ENCODE results near the gene ACTA1. TPM values are rescaled to one million over a fixed set of nuclear protein-coding genes. Genes with fewer than 3 reads are reported as not detected.

Gene ACTA1
- total RNA-seq, 1 experiment from 2014 or later = not detected

DNA sequence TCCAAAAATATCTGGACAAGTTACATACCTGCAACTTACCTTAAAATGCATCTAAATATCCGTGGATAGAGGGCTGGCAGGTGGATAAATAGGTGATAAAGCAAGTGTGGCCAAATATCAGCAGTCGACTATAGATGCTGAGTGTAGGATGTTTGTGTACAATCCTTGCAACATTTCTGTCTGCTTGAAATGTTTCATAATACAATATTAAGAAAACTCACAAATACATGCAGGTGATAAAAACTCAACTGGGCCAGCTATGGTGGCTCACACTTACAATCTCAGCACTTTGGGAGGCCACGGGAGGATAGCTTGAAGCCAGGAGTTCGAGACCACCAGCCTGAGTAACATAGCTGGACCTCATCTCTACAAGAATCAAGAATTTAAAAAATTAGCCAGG lies 41.0 kb downstream of the ACTA1 start:
- no peak for TF ChIP-seq FOSL1 (IDR thresholded peaks at IDR 0.05; ENCODE audit: low read depth)
- TF ChIP-seq, protein P1, sequence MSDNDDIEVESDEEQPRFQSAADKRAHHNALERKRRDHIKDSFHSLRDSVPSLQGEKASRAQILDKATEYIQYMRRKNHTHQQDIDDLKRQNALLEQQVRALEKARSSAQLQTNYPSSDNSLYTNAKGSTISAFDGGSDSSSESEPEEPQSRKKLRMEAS (IDR thresholded peaks at IDR 0.05) = no peak
- TF ChIP-seq ZNF274 (IDR thresholded peaks at IDR 0.05; ENCODE audit: low read depth, low read length) = no peak
- no peak for TF ChIP-seq SIN3A (IDR thresholded peaks at IDR 0.05; ENCODE audit: low read depth)
- no peak for TF ChIP-seq POLR2AphosphoS5 (IDR thresholded peaks at IDR 0.05; ENCODE audit: low read depth, low read length)
- TF ChIP-seq EZH2 (IDR thresholded peaks at IDR 0.05) = no peak
- TF ChIP-seq EZH2phosphoT487 (IDR thresholded peaks at IDR 0.05; ENCODE audit: borderline replicate concordance) = no peak
- TF ChIP-seq SP1 (IDR thresholded peaks at IDR 0.05; ENCODE audit: low read depth) = no peak
- no peak for TF ChIP-seq ZFX (IDR thresholded peaks at IDR 0.05)
- no peak for TF ChIP-seq POLR2A (IDR thresholded peaks at IDR 0.05; ENCODE audit: borderline replicate concordance, extremely low read depth, insufficient read depth, insufficient read length)
- TF ChIP-seq, protein P2, sequence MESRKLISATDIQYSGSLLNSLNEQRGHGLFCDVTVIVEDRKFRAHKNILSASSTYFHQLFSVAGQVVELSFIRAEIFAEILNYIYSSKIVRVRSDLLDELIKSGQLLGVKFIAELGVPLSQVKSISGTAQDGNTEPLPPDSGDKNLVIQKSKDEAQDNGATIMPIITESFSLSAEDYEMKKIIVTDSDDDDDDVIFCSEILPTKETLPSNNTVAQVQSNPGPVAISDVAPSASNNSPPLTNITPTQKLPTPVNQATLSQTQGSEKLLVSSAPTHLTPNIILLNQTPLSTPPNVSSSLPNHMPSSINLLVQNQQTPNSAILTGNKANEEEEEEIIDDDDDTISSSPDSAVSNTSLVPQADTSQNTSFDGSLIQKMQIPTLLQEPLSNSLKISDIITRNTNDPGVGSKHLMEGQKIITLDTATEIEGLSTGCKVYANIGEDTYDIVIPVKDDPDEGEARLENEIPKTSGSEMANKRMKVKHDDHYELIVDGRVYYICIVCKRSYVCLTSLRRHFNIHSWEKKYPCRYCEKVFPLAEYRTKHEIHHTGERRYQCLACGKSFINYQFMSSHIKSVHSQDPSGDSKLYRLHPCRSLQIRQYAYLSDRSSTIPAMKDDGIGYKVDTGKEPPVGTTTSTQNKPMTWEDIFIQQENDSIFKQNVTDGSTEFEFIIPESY (IDR thresholded peaks at IDR 0.05; ENCODE audit: extremely low read depth, insufficient replicate concordance, low read length) = no peak
- TF ChIP-seq JUND (IDR thresholded peaks at IDR 0.05) = no peak
- TF ChIP-seq YY1 (IDR thresholded peaks at IDR 0.05; ENCODE audit: extremely low read depth, insufficient replicate concordance, low read depth, low read length) = no peak
- no peak for TF ChIP-seq SRF (IDR thresholded peaks at IDR 0.05; ENCODE audit: low read depth)
- TF ChIP-seq, protein P3, sequence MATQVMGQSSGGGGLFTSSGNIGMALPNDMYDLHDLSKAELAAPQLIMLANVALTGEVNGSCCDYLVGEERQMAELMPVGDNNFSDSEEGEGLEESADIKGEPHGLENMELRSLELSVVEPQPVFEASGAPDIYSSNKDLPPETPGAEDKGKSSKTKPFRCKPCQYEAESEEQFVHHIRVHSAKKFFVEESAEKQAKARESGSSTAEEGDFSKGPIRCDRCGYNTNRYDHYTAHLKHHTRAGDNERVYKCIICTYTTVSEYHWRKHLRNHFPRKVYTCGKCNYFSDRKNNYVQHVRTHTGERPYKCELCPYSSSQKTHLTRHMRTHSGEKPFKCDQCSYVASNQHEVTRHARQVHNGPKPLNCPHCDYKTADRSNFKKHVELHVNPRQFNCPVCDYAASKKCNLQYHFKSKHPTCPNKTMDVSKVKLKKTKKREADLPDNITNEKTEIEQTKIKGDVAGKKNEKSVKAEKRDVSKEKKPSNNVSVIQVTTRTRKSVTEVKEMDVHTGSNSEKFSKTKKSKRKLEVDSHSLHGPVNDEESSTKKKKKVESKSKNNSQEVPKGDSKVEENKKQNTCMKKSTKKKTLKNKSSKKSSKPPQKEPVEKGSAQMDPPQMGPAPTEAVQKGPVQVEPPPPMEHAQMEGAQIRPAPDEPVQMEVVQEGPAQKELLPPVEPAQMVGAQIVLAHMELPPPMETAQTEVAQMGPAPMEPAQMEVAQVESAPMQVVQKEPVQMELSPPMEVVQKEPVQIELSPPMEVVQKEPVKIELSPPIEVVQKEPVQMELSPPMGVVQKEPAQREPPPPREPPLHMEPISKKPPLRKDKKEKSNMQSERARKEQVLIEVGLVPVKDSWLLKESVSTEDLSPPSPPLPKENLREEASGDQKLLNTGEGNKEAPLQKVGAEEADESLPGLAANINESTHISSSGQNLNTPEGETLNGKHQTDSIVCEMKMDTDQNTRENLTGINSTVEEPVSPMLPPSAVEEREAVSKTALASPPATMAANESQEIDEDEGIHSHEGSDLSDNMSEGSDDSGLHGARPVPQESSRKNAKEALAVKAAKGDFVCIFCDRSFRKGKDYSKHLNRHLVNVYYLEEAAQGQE (IDR thresholded peaks at IDR 0.05; ENCODE audit: low read depth) = no peak
- no peak for TF ChIP-seq TCF7L2 (IDR thresholded peaks at IDR 0.05; ENCODE audit: borderline replicate concordance, extremely low read depth, insufficient read depth, insufficient read length)
- TF ChIP-seq RAD21 (IDR thresholded peaks at IDR 0.05; ENCODE audit: low read depth) = no peak
- no peak for TF ChIP-seq CBX3 (IDR thresholded peaks at IDR 0.05; ENCODE audit: low read depth)
- TF ChIP-seq, protein P4, sequence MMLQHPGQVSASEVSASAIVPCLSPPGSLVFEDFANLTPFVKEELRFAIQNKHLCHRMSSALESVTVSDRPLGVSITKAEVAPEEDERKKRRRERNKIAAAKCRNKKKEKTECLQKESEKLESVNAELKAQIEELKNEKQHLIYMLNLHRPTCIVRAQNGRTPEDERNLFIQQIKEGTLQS (IDR thresholded peaks at IDR 0.05) = no peak
- no peak for TF ChIP-seq CEBPB (IDR thresholded peaks at IDR 0.05; ENCODE audit: low read depth)
- POLR2A ChIA-PET = no interaction called here
- intact Hi-C loops (cut with micrococcal nuclease) = no loop called here
- ATAC-seq (no peak), DNase-seq (ENCODE audit: low read depth, low spot score) (no peak)
- H4K20me1 ChIP-seq (ENCODE audit: insufficient read depth) = no peaks in the 10 kb centered on the region
- no peaks in the 10 kb centered on the region for H3K9me3 ChIP-seq (ENCODE audit: control insufficient read depth in 1 of 2, insufficient read depth in 1 of 2, low read depth in 1 of 2, low read length in 2 of 2)
- H3K27ac ChIP-seq (ENCODE audit: low read depth, low read length) = no peak overlapping the region
- no peaks in the 10 kb centered on the region for H3K9me2 ChIP-seq (ENCODE audit: insufficient read depth)
- RAD21 ChIA-PET (ENCODE audit: low non-redundant PET in 1 of 2, low total read pairs in 2 of 2, uncharacterized antibody in 2 of 2, unreplicated experiment in 2 of 2) = no interaction called here
- no peak overlapping the region for H3K9ac ChIP-seq (ENCODE audit: low read length)
- no peaks in the 10 kb centered on the region for H3K79me2 ChIP-seq (ENCODE audit: insufficient read depth, low read length)
- no peak overlapping the region for H3K4me3 ChIP-seq (replicated peaks in 1 of 2; ENCODE audit: low read depth in 1 of 2, low read length in 2 of 2)
- BruUV-seq (replicated peaks) = no TSS peak
- H3K4me2 ChIP-seq (ENCODE audit: low read length) = no peak overlapping the region
- H3K36me3 ChIP-seq (ENCODE audit: control insufficient read depth in 1 of 2, insufficient read depth in 2 of 2, low read length in 2 of 2) = no peaks in the 10 kb centered on the region
- no peaks in the 10 kb centered on the region for H3K4me1 ChIP-seq (ENCODE audit: control insufficient read depth in 1 of 2, insufficient read depth in 2 of 2, low read length in 2 of 2)
- no peaks in the 10 kb centered on the region for H3K27me3 ChIP-seq (ENCODE audit: insufficient read depth, low read length)
- CTCF ChIA-PET = no interaction called here
- H2AFZ ChIP-seq (ENCODE audit: low read depth, low read length, poor library complexity, severe bottlenecking) = no peak overlapping the region

All from HCT116 (cell line).